CD4-positive, alpha-beta T cell (primary cell): ENCODE results near the gene RELT. TPM values are rescaled to one million over a fixed set of nuclear protein-coding genes. Genes with fewer than 3 reads are reported as not detected.

ENCODE experiments used
- ATAC-seq: fragments of 200-7000 bp; cut with Tn5 transposase; one replicate; pipeline ENCODE4 v1.10.0; 2022; ENCODE audit warnings: mild to moderate bottlenecking; ENCODE audit not compliant: poor library complexity
- CTCF ChIA-PET: fragments of 350-600 bp; sonication (Branson Sonifier 250); formaldehyde crosslinking; loops from one replicate; lab custom pipeline; 2021; ENCODE audit warnings: antibody characterized with exemption, inconsistent platforms; lab: Charles Lee
- POLR2A ChIA-PET: fragments of 350-600 bp; sonication (Branson Sonifier 250); formaldehyde crosslinking; loops from one replicate; lab custom pipeline; 2021; ENCODE audit warnings: antibody characterized with exemption, inconsistent platforms; lab: Charles Lee
- DNase-seq, 14 experiments: peaks; one replicate each; pipeline ENCODE4 v3.0.0-alpha.2; 2013 to 2020; ENCODE audit warnings: mixed read lengths in 2 of 14
- H3K27ac ChIP-seq, 2 donors: one replicate each; pipeline versions ENCODE4 v1.5.1 to v1.7.0; 2013; ENCODE audit warnings: low read length in 2 of 2, low read depth in 1 of 2, mild to moderate bottlenecking in 1 of 2
- H3K27me3 ChIP-seq, 2 experiments: 1 replicate in 1 of 2; 2 replicates in 1 of 2; pipeline versions ENCODE4 v1.6.1 to v1.7.0; 2013; ENCODE audit warnings: low read length in 2 of 2, control low read depth in 1 of 2, mild to moderate bottlenecking in 1 of 2, moderate library complexity in 1 of 2; ENCODE audit not compliant: insufficient read depth in 2 of 2, control insufficient read depth in 1 of 2
- H3K36me3 ChIP-seq: one replicate; pipeline ENCODE4 v1.6.1; 2013; ENCODE audit warnings: low read length, control low read depth; ENCODE audit not compliant: insufficient read depth
- H3K4me1 ChIP-seq: one replicate; pipeline ENCODE4 v1.6.1; 2013; ENCODE audit warnings: low read length, control low read depth; ENCODE audit not compliant: insufficient read depth
- H3K4me3 ChIP-seq: one replicate; pipeline ENCODE4 v1.5.1; 2013; ENCODE audit warnings: mild to moderate bottlenecking, low read length, moderate library complexity
- H3K9me3 ChIP-seq, 2 experiments: 1 replicate in 1 of 2; 2 replicates in 1 of 2; pipeline versions ENCODE4 v1.6.1 to v1.7.0; 2013; ENCODE audit warnings: low read length in 2 of 2, mild to moderate bottlenecking in 2 of 2, control low read depth in 1 of 2, moderate library complexity in 1 of 2; ENCODE audit not compliant: control insufficient read depth in 1 of 2, insufficient read depth in 1 of 2
- H3K27ac Mint-ChIP-seq: one replicate; pipeline ENCODE4 v1.8.0; 2020; ENCODE audit warnings: mixed read lengths
- H3K27me3 Mint-ChIP-seq: one replicate; pipeline ENCODE4 v1.8.0; 2021; ENCODE audit warnings: mixed read lengths
- H3K36me3 Mint-ChIP-seq: one replicate; pipeline ENCODE4 v1.8.0; 2021; ENCODE audit warnings: low read depth, mixed read lengths
- H3K4me1 Mint-ChIP-seq: one replicate; pipeline ENCODE4 v1.8.0; 2021; ENCODE audit warnings: low read depth, mixed read lengths
- H3K4me3 Mint-ChIP-seq: one replicate; pipeline ENCODE4 v1.8.0; 2020; ENCODE audit warnings: mild to moderate bottlenecking, mixed read lengths
- H3K9me3 Mint-ChIP-seq: one replicate; pipeline ENCODE4 v1.8.0; 2020; ENCODE audit warnings: mixed read lengths
- CTCF ChIP-seq: fragments of 200-600 bp; IDR thresholded peaks from one replicate; pipeline ENCODE4 v1.8.0; 2022; ENCODE audit warnings: antibody characterized with exemption, mild to moderate bottlenecking
- intact Hi-C, 2 experiments: fragments of 100-400 bp; cut with DNase I in 1 of 2; cut with micrococcal nuclease in 1 of 2; formaldehyde crosslinking; loops; one replicate each; pipeline versions ENCODE4 v1.15.1 to v1.9.0; 2023 to 2025; cut with DNase I, micrococcal nuclease
- total RNA-seq, 174 experiments: library from RNA in 2 of 174; stranded (reverse) in 2 of 174; gene quantifications; one replicate each; pipeline ENCODE4 v1.2.3 and lab custom pipeline; 2021 to 2026

The RELT gene
- total RNA-seq, 2 experiments from 2014 or later, result 107 to 114 TPM

- intact Hi-C loops, result no loop called here
- CTCF ChIA-PET, result no interaction called here
- no peaks in the 10 kb centered on the region for H3K4me1 Mint-ChIP-seq
These were observed 33.6 kb upstream of the RELT start for GRCh38 chr11:73342633-73343032.

GRCh38 chr11:73343076-73343873 is 32.9 kb upstream of the RELT start:
- Histone ChIP-seq H3K27me3 (no peaks in the 10 kb centered on the region), H3K27ac (no peak overlapping the region), H3K9me3 (no peaks in the 10 kb centered on the region), H3K4me1 (no peaks in the 10 kb centered on the region), H3K36me3 (no peaks in the 10 kb centered on the region), H3K4me3 (no peak overlapping the region)
- ChIA-PET CTCF (no interaction called here), POLR2A (no interaction called here)
- intact Hi-C loops, result no loop called here
- H3K27ac Mint-ChIP-seq, result no peak overlapping the region
- no peaks in the 10 kb centered on the region for H3K36me3 Mint-ChIP-seq
- ATAC-seq (no peak), DNase-seq (no peak)
- no peaks in the 10 kb centered on the region for H3K9me3 Mint-ChIP-seq
- no peaks in the 10 kb centered on the region for H3K27me3 Mint-ChIP-seq
- no peaks in the 10 kb centered on the region for H3K4me1 Mint-ChIP-seq
- no peak overlapping the region for H3K4me3 Mint-ChIP-seq
- no peak for TF ChIP-seq CTCF

More at GRCh38 chr11:73342633-73343032, 33.6 kb upstream of the RELT start:
- H3K9me3 Mint-ChIP-seq, result no peaks in the 10 kb centered on the region
- H3K4me1 ChIP-seq, result no peaks in the 10 kb centered on the region
- POLR2A ChIA-PET, result no interaction called here
- DNase-seq (no peak), ATAC-seq (no peak)
- no peaks in the 10 kb centered on the region for H3K27me3 ChIP-seq
- no peaks in the 10 kb centered on the region for H3K36me3 Mint-ChIP-seq
- no peaks in the 10 kb centered on the region for H3K9me3 ChIP-seq
- no peak overlapping the region for H3K4me3 ChIP-seq
- no peaks in the 10 kb centered on the region for H3K27me3 Mint-ChIP-seq
- H3K27ac Mint-ChIP-seq, result no peak overlapping the region
- no peak for TF ChIP-seq CTCF
- no peak overlapping the region for H3K27ac ChIP-seq
- H3K36me3 ChIP-seq, result no peaks in the 10 kb centered on the region
- no peak overlapping the region for H3K4me3 Mint-ChIP-seq

- TF ChIP-seq CTCF, result no peak
- H3K9me3 ChIP-seq, result no peaks in the 10 kb centered on the region
- ATAC-seq (no peak), DNase-seq (no peak)
- intact Hi-C loops, result no loop called here
- no peak overlapping the region for H3K4me3 ChIP-seq
- no peaks in the 10 kb centered on the region for H3K27me3 ChIP-seq
- H3K36me3 ChIP-seq, result no peaks in the 10 kb centered on the region
- POLR2A ChIA-PET, result no interaction called here
- Mint-ChIP-seq H3K9me3 (no peaks in the 10 kb centered on the region), H3K36me3 (no peaks in the 10 kb centered on the region), H3K27ac (no peak overlapping the region), H3K27me3 (no peaks in the 10 kb centered on the region), H3K4me1 (no peaks in the 10 kb centered on the region), H3K4me3 (no peak overlapping the region)
- CTCF ChIA-PET, result no interaction called here
- no peaks in the 10 kb centered on the region for H3K4me1 ChIP-seq
- H3K27ac ChIP-seq, result no peak overlapping the region
These were observed 32.0 kb upstream of the RELT start for GRCh38 chr11:73344191-73344607.
